Activated T-helper 1 cell treated with anti-CD3 and anti-CD28 coated beads, Interleukin-2, amount 50 U/mL, for 16 hours (primary cell): ENCODE measurements around the gene DOCK3.
"Not testable (repeated sequence)": the region's sequence is repeated elsewhere in the genome, so short reads cannot be mapped to it uniquely, and the experiment has no call there.

Source experiments
- DNase-seq, 2 donors: peaks; one replicate each; pipeline ENCODE4 v3.0.0-alpha.2; 2020; ENCODE audit warnings: low read depth in 1 of 2, low spot score in 1 of 2

Gene DOCK3

DNA sequence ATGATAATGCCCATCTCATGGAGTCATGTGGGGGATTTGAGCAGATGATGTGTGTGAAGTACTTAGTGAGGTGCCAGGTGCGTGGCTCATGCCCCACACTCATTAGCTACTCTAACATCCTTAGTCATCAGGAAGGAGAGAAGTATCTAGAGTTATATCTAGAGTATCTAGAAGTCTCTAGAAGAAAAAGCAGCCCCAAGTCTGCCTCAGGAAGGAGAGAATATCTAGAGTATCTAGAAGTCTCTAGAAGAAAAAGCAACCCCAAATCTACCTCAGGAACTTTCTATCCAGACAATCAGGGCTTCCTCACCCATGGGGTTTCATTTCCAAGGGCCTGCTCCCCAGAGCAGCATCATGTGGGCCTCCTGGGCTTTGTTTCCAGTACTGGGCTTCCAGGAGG, 24.7 kb upstream of the DOCK3 start:
- DNase-seq = no peak

DNA sequence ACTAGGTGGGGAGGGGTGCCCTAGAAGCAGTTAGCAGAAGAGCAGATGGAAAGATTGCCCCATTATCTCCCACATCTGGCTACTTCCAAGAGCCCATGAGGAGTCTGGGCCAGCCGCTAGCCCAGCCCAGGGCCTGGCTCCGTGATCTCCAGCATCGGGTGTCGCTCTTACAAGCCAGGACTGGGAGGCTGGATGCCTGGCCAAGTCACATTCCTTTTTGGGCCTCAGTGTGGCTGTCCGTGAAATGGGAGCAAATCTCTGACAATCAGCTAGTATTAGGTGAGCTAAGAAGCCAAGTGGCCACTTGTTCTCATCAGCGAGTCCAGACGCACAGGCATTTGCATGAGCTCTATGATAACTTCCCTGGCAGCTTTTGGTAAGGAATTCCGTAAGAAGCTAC, 23.3 kb upstream of the DOCK3 start:
- DNase-seq = no peak

DNA sequence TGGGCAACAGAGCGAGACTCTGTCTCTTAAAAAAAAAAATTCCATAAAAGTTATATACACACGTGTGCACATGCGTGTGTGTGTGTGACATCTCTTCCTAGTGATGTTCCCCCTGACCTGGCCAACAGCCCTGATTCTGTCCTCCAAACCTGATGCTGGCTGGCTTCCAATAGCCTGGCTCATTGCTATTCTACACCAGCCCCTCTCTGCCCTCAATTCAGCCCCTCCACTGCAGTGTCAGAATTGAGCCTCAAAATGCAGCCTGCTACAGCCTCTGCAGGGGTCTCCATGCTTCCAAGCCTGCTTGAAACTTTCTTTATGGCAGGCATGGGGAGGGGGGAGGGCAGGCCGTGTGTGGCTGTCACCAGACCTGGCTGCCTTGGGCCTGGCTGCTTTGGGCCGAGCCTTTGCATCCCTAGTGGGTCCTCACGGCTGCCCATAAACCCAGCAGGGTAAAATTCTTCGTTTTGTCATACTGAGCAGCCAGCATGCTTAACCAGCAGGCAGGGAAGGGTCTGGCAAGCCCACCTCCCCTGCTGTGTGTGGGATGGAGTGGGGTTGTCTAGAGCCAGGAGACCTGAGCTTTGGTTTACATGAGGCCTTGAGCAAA, 22.7 kb upstream of the DOCK3 start:
- DNase-seq = no peak

DNA sequence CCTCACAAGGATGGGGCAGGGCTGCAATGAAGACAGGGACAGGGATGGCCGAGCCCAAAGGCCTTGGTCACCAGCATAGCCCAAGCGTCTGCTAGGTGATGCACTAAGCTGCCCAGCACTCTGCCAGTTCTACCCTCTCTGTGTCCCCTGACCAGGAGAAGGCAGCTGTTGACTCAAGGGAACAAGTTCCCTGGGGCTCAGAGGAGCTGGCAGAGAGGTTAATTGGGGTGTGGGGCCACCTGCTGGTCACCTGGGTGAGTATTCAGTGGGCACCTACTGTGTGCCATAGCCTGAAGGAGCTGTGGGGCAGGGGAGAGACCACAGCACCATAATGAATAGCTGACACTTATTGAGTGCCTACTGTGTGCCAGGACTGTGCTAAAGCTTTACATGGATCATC, 22.0 kb upstream of the DOCK3 start:
- DNase-seq = peak; percentile 8 to 25

DNA sequence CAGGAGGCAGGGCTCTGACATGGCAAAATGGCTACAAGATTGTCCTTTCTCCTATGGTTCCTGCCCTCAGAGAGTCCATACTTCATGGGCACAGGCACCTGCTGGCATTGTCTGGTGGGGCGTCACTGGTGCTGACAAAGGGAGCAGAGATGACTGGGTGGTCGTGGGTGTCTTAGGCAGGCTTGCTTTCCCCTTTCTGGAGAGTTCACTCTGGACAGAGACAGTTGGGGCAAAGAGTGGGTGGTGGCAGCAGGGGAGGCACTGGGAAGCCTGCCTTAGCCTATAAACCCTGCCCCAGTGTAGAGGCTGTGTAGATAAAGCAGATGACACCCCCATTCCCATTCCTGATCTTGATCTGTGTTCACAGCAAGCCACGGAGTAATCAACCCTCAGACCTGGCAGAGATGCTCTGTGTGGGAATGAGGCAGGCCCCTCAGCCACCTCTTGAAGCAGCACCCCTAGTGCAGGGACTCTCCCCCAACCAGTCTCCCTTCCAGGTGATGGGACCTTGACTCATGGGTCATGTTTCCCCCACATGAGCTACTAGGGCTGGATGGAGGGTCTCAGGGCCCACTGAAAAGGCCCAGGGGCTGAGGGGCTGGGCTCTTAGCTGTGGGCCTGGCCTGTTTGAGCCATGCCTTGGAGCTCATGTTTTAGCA, 20.7 kb upstream of the DOCK3 start:
- no peak for DNase-seq

DNA sequence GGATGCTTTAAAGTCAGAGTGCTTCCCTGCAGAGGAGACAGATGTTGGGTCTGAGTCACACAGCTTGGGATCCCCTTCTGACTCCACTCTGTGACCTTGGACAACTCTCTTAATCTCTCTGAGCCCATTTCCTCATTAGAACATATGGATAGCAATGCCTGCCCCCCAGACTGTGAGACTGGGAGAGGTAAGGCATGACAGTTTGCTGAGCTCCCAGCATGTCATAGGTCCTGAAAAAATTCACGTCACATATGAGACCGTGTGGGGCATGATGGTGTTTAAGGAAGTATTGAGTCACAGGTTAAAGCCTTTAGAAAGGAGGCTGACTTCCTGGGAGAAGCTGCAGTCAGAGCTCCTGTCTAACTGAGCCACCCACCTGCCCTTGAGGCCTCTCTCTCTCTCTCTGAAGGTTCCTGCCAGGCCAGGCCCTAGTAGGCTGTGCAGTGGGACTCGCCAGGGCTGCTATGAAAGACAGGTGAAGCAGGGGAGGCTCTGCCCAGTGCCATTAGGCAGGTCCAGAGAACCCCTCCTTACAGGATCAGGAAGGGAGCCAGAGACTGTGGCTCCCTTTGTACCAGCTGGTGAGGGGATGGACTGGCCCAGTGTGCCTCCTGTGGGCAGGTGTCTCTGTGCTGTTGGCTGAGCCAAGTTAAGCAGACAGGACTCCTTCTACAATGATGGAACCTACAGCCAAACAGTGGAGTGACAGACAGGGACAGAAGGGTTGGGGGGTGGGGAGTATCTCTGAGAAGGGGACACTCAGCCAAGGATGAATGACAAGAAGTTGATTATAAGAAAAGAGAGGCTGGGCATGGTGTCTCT, 19.5 kb upstream of the DOCK3 start:
- DNase-seq = no peak

DNA sequence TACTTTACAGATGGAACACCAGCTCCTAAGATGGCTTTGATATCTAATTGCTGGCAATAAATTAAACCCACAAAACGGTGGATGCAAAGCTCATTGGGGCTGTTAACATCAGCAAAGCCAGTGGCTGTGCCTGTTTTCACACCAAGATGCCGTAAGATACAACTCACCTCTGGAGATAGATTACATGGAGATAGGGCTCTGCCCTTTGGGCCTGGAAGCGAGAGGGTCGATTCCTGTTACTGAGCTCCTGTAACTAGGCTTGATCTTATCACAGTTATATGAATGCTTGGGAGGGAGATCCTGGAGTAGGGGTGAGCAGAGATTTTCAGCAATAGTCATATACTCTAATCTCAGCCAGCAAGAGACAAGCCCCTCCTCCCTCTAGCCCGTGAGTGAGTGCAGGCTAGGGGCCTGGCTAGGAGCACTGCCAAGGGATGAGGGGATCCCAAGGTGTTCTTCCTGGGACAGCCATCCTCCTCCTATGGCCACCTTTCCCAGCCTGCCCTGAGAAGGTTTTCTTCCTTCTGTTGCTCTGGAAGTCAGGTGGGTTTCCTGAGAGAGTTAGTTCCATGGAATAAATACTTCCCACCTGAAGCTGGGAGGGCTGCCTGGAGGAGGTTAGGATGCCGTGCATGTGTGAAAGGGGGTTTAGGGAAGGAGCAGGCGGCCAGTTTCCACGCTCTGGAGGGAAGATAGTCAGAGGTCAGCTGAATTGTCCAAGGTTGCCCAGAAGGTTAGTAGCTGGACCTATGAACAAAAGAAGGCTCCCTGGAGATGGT, 18.1 kb upstream of the DOCK3 start:
- DNase-seq = no peak

DNA sequence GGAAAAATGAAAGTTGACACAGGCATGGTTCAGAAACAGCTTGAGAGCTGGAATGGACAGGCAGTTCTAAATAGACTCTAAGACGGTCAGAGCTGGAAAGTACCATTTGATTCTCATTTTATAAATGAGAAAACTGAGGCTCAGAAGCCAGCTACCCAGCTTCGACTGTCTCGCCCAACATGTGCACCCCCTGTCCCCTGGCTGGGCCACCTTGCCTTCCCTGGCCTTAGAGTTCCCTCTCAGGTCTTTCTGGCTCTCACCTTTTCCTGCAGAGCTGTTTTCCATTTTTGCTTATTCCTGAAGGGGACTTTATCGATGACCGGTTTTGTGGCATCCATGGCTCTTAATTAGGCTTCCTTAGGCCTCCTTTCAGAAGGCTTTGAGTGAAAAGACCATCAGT, 17.3 kb upstream of the DOCK3 start:
- no peak for DNase-seq

DNA sequence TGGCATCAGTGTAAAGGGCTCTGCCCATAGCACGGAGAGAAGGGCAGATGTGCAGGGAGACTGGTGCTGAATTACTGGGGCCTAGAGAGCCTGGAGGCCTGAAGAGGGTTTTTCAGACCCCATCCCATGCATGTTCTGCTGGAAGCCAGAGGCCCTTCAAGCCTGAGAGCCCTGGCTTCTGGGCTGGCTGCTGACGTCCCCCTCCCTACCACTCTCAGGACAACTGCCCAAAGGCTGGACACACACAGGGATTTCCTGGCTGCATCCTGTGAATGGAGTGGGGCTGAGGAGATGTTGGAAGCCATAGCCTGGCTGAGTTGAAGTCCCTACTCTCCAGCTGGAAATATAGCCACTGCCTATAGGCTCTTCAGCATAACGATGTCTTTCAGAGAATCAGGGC, 16.9 kb upstream of the DOCK3 start:
- DNase-seq = no peak

DNA sequence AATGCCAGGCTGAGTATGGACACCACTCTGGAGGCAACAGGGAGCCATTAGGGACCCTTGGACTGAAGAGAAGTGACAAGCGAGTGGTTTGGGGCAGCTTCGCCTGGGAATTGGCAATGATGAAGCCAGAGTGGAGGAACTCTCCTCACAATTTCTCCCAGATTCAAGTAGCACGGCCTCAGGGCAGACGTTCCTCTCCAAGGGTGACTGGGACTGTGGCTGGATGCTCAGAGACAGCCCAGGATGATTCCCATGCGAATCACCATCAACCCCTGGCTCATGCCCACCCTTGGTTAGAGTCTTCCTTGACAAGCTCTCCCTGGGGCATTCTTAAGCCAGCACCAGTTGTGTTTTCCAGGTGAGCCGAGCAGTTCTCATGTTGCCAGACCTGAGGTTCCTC, 16.3 kb upstream of the DOCK3 start:
- DNase-seq = no peak

DNA sequence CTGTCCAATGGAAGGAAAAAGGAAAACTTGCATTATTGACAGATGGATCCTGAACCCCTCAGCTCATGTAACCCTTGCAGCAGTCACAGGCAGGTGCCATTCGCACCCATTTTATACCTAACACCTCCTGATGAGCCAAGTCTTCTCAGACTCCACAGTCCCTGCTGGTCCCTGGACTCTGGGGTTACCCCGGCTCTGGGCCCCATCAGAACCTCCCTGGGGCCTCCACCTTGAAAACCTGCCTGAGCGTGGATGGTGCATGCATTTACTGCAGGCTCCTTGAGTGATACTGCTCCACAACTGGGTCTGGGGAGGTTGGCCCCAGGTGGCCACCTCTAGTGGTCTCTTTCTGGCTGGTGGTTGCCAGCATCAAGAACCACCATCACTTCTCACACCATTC, 15.9 kb upstream of the DOCK3 start:
- DNase-seq = no peak

DNA sequence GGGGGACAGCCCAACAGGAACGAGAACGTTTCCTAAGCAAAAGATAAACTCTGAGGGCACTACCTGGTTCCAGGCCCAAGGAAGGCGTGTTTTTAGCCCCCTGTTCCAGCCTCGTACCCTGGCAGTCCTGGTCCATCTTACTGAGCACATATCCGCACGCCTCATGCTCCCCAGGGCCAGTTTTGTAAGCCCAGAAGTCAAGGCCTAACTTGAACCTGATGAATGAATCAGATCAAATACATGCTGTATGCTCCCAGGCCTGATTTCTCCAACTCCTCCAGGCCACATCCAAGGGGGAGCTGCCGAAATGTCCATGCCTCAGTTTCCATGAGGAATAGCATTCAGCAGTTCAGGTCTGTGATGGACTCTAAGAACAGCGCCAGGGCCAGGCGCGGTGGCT, 14.3 kb upstream of the DOCK3 start:
- no peak for DNase-seq

DNA sequence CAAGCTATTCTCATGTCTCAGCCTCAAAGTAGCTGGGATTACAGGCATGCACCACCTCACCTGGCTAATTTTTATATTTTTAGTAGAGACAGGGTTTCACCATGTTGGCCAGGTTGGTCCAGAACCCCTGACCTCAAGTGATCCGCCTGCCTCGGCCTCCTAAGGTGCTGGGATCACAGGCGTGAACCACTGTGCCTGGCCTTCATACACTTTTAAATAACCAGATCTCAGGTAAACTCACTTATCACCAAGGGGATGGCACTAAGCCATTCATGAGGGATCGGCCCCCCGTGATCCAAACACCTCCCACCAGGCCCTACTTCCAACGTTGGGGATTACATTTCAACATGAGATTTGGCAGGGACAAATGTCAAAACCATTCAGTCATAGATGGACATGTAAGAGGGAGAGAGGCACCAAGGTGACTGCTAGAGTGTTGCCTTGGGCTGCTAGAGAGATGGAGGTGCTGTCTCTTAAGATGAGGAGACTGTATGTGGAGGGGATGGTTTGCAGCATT, 13.3 kb upstream of the DOCK3 start:
- DNase-seq = no peak

DNA sequence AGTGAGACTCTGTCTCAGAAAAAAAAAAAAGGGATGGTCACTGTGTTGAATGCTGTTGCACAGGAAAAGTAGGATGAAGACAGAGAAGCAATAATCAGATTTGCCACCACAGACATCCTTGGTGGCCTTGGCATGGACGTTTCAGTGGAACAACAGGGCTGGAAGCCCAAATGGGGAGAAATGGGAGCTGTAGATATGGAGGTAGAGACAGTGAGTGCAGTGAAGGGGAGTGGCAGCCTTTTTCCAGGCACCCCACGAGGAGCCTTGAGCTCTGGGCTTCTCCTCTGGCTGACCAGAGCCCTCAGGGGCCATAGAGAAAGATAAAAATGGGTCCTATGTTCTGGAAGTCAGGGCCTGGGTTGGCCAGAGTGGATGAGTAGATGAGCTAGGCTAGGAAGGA, 12.3 kb upstream of the DOCK3 start:
- no peak for DNase-seq

DNA sequence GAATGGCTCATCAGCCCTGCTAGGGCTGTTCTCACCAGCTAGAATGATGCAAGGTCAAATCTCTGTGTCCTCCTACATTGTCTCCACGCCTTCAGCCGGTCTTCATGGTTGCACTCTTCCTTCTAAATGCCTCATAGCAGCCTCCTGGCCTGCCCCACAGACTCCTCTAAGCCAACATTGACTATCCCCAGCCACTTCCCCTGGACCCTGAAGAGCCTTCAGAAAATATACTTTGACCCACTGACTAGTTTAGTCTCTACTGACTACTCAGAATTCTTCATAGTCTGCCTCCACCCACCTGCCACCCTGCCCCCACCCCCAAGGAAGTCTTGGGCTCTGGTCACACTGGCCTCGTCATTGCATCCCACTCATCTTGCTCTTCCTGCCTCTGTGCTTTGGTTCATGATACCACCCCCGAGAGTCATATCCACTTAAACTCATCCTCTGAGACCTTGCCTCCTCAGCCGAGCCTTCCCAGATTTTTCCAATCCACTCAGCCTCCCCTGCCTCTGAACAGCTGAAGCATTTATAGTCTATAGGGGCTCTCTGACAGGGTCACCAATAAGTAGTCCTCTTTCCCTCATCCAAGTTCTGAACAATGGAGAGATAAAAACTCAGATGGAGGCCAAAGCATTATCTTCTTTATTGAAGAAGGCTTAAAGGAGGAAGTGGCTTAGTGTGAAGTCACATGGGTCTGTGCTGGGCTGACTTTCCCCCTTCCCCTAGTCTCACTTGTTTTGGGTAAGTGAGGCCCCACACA, 9.5 kb upstream of the DOCK3 start:
- no peak for DNase-seq

DNA sequence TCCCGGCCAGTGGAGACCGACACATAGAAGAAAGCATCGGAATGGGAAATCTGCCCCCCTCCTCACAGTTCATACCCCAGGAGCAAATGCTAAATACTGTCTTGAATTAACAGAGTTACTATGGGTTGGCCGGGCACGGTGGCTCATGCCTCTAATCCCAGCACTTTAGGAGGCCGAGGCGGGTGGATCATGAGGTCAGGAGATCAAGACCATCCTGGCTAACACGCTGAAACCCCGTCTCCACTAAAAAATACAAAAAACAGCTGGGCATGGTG, 8.9 kb upstream of the DOCK3 start:
- not testable (repeated sequence) for DNase-seq

DNA sequence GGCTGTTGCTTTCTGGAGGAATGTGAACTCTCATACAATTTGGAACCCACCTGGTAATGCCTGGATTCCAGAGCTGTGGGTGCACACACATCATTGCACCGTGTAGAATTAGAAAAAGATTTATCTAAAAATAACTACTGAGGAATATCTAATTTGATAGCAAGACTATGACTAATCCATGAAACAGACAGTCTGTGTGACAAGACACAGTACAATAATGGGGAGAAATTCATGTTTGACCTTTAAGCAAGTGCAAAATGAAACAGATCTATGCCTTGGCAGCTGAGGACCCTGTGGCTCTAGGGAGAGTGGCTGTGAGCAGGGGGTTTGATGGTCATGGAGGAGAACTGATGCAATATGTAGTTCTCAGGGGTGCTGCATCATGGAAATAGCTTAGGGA, 7.9 kb upstream of the DOCK3 start:
- no peak for DNase-seq

DNA sequence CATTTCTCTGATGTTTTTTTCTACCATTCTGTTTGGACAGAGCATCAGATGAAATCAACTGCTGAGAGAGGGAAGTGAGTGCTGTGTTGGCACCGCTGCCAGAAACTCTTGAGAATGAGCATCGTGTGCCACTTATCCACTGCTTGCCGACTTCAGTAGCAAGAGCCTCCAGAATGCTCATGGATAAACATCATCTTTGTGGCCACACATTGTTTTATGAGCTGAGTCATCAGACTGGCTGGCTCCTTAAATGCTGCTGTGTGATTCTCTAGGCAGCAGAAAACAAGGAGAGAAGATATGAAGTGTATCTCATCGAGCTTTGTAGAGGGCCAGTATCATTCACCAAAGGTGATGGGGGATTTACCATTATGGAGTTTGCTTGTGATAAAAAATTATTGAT, 3.4 kb upstream of the DOCK3 start:
- DNase-seq = no peak

DNA sequence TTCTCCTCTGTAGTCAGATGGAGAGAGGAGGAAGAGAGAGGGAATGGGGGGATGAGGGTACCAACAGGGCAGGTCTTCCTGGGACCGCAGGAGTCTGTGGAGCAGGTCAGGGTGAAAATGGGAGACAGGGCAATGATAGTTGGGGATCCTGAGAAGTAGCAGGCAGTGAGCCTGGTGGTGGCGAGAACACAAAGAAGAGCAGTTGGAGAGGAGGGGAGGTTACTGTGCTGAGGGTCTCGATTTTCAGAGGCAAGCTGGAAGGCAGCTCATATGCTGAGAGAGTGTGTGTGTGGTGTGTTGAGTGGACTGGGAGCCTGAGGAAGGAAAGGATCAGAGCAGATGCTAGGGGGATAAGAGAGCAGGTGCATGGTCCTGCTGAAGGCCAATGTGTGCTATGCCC, 2.1 kb upstream of the DOCK3 start:
- DNase-seq = no peak

DNA sequence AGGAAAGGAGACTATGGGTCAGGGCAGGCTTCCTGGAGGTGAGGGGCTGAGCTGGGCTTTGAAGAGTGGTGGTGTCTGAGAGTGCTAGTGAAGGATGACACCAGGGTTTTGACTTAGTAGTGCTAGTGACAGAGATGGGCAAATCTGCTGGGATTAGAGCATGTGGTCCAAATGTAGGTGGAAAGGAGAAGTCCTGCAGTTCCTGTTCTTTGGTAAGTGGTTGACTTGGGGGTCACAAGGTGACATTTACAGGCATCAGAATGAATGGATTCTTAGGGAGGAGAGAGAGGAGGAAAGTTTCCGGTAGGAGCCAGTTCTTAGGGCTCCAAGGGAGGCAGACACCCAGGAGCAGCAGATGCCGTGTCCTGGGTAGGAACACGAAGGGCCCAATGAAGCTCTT, 796 bp upstream of the DOCK3 start:
- DNase-seq = no peak
